HFFc6 (cell line): ENCODE data around the gene GPR107. TPM values are rescaled to one million over a fixed set of nuclear protein-coding genes. Genes with fewer than 3 reads are reported as not detected.

Experiments
- DNase-seq: peaks from one replicate; pipeline ENCODE4 v3.0.0-alpha.2; 2018
- H3K27ac Mint-ChIP-seq: 2 replicates; pipeline ENCODE4 v1.8.0; 2020; ENCODE audit warnings: mild to moderate bottlenecking, mixed read lengths
- H3K27me3 Mint-ChIP-seq: 2 replicates; pipeline ENCODE4 v1.8.0; 2021; ENCODE audit warnings: mild to moderate bottlenecking, moderate library complexity, mixed read lengths; ENCODE audit not compliant: insufficient read depth
- H3K36me3 Mint-ChIP-seq: 2 replicates; pipeline ENCODE4 v1.8.0; 2021; ENCODE audit warnings: low read depth, mixed read lengths
- H3K4me1 Mint-ChIP-seq: 2 replicates; pipeline ENCODE4 v1.8.0; 2020; ENCODE audit warnings: low read depth, mixed read lengths
- H3K4me3 Mint-ChIP-seq: 2 replicates; pipeline ENCODE4 v1.8.0; 2020; ENCODE audit warnings: mild to moderate bottlenecking, moderate library complexity, mixed read lengths
- H3K9me3 Mint-ChIP-seq: 2 replicates; pipeline ENCODE4 v1.8.0; 2020; ENCODE audit warnings: mild to moderate bottlenecking, mixed read lengths
- total RNA-seq, 6 experiments: library from RNA; stranded (reverse); fragmentation: NEBNext Ultra II Directional; extraction: Animal tissue kit (Norgen Biotek cat#: 25700); gene quantifications; 2 replicates in 1 of 6; 3 replicates in 5 of 6; pipeline ENCODE4 v1.2.3, GENCODE V29; 2021
- TF ChIP-seq, protein P1 (sequence below): fragments of 200-600 bp; sonication (generic); IDR thresholded peaks from 2 replicates; pipeline ENCODE4 v1.5.0; 2021; ENCODE audit warnings: antibody characterized with exemption, mild to moderate bottlenecking

The GPR107 gene
- total RNA-seq, 6 experiments from 2014 or later = 44.9 to 51.2 (median 48.5) TPM

DNA sequence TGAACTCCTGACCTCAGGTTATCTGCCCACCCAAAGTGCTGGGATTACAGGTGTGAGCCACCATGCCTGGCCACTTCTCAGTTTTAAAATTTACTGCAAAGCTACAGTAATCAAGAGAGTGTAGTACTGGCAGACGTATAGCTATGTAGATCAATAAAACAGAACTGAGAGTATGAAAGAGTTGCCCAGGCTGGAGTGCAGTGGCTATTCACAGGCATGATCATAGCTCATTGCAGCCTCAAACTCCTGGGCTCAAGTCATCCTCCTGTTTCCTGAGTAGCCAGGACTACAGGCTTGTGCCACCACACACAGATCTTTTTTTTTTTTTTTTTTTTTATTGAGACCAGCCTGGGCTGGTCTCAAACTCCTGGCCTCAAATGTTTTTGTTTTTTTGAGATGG is 92.0 kb downstream of the GPR107 start:
- Mint-ChIP-seq H3K4me1 (peaks cover 20% of the 10 kb centered on the region), H3K27ac (no peak overlapping the region), H3K4me3 (no peak overlapping the region), H3K9me3 (no peaks in the 10 kb centered on the region), H3K36me3 (no peaks in the 10 kb centered on the region), H3K27me3 (peaks cover 16% of the 10 kb centered on the region)
- TF ChIP-seq, protein P1, sequence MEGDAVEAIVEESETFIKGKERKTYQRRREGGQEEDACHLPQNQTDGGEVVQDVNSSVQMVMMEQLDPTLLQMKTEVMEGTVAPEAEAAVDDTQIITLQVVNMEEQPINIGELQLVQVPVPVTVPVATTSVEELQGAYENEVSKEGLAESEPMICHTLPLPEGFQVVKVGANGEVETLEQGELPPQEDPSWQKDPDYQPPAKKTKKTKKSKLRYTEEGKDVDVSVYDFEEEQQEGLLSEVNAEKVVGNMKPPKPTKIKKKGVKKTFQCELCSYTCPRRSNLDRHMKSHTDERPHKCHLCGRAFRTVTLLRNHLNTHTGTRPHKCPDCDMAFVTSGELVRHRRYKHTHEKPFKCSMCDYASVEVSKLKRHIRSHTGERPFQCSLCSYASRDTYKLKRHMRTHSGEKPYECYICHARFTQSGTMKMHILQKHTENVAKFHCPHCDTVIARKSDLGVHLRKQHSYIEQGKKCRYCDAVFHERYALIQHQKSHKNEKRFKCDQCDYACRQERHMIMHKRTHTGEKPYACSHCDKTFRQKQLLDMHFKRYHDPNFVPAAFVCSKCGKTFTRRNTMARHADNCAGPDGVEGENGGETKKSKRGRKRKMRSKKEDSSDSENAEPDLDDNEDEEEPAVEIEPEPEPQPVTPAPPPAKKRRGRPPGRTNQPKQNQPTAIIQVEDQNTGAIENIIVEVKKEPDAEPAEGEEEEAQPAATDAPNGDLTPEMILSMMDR = no peak
- no peak for DNase-seq

DNA sequence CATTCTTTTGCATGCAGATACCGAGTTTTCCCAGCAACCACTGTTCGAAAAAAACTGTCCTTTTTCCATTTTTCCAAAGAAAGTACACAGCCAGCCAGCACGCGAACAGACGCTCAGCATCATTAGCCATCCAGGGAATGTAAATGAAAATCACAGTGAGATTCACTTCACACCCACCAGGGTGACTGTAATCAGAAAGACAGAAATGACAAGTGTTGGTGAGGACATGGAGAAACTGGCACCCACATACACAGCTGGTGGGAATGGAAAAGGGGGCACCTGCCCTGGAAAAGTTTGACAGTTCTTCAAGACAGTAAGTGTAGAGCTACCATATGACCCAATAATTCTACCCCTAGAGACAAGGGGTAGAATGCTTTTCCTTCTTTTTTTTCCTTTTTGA is 93.5 kb downstream of the GPR107 start:
- no peak for DNase-seq
- TF ChIP-seq, protein P1 = no peak
- Mint-ChIP-seq H3K4me3 (no peak overlapping the region), H3K27me3 (peaks cover 16% of the 10 kb centered on the region), H3K36me3 (no peaks in the 10 kb centered on the region), H3K27ac (no peak overlapping the region), H3K9me3 (no peaks in the 10 kb centered on the region), H3K4me1 (peaks cover 25% of the 10 kb centered on the region)

- DNase-seq = no peak
- TF ChIP-seq, protein P1 = no peak
- Mint-ChIP-seq H3K4me1 (peaks cover 25% of the 10 kb centered on the region), H3K27ac (no peak overlapping the region), H3K4me3 (no peak overlapping the region), H3K27me3 (peaks cover 16% of the 10 kb centered on the region), H3K36me3 (no peaks in the 10 kb centered on the region), H3K9me3 (no peaks in the 10 kb centered on the region)
Measured at GRCh38 chr9:130147910-130148309, 94.2 kb downstream of the GPR107 start.

DNA sequence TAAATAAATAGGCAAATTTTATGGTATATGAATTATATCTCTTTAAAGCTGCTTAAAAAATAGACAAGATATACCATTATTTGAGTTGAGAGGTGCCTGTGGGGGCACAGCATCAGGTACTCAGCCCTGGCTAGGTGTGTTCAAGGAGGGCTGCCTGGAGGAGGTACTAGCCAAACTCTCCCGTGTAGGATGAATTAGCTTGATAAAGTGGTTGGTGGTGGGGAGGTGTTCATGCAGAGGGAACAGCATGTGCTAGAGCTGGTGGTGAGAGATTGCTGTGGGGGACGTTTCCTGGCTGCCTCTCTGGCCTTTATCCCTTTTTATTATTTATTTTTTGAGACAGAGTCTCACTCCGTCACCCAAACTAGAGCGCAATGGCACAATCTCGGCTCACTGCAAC is 95.3 kb downstream of the GPR107 start:
- Mint-ChIP-seq H3K36me3 (no peaks in the 10 kb centered on the region), H3K9me3 (no peaks in the 10 kb centered on the region), H3K27me3 (peaks cover 11% of the 10 kb centered on the region), H3K4me3 (no peak overlapping the region), H3K4me1 (peaks cover 19% of the 10 kb centered on the region), H3K27ac (no peak overlapping the region)
- TF ChIP-seq, protein P1 = no peak
- no peak for DNase-seq

DNA sequence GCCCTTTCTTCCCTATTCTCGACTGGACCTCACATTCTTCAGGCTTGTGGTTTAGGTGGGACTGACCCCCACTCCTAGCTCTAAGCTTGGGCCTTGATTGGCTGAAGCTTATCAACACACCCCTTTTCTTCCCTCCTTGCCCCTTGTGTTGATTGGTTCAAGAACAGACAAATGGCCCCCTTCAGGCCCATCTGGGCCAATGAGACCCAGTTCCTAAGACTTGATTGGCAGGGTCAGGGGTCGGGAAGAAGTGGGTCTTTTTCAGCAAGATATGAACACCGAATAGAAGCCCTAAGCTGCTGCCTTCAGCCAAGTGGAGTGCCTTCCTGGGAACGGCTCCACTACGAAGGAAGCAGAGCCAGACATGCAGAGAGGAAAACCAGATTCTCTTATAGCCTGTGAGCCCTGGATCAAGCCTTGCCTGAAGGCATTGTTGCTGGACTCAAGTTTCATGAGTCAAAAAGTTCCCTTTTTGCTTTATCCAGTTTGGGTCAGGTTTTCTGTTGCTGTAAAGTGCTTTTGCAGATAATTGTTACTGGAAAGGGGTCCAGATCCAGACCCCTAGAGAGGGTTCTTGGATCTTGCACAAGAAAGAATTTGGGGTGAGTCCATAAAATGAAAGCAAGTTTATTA is 96.1 kb downstream of the GPR107 start:
- TF ChIP-seq, protein P1 = no peak
- Mint-ChIP-seq H3K36me3 (no peaks in the 10 kb centered on the region), H3K9me3 (no peaks in the 10 kb centered on the region), H3K27me3 (peaks cover 9% of the 10 kb centered on the region), H3K27ac (no peak overlapping the region), H3K4me3 (no peak overlapping the region), H3K4me1 (peaks cover 12% of the 10 kb centered on the region)
- DNase-seq = no peak
